Astrocyte (in vitro differentiated cells and primary cell): ENCODE results near the gene ANKRD49.

ENCODE experiments used
- EZH2 ChIP-seq: IDR thresholded peaks from 2 replicates; pipeline ENCODE4 v1.6.1; 2012; ENCODE audit warnings: mild to moderate bottlenecking, low read length, inconsistent platforms; ENCODE audit not compliant: insufficient read depth
- TF ChIP-seq, protein P1 (sequence below): IDR thresholded peaks from 2 replicates; pipeline ENCODE4 v1.5.1; 2011; ENCODE audit warnings: low read depth, mild to moderate bottlenecking, inconsistent platforms, low read length, moderate library complexity; ENCODE audit not compliant: insufficient read depth

DNA sequence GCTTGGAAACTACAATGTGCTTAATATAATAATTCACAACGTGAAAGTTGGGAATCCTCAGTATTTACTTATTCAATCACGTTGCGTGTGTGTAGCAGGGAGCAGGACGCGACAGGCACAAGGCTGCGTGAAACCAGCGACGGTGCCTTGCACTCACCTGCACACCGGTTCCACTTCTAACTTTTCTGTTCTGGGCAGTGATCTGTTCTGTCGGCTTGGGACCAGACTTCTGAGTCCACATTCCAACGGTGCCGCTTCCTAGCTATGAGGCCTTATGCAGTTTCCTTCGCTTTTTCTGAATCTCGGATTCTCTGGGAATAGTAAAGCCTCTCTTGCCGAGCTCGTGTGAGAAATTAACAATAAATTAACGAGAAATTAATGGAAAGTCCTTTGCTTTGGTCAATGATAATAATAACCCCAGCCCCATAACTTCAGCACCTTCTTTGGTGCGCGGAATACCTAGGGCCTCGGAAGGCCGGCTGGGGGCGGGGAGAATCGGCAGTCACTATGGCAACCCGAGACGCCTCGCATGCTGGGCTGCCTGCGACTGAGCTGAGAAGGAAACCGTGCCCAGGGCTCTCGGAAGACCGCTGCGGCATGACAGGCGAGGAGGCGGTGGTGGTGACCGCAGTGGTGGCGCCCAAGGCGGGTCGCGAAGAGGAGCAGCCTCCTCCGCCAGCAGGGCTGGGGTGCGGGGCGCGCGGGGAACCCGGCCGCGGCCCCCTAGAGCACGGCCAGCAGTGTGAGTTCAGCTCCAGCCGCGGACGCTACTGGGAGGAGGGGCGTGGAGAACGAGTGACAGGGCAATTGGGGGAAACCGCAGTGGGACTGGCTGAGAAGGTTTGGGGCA lies 18.4 kb downstream of the ANKRD49 start, which contains the start of gene C11orf97:
- TF ChIP-seq, protein P1, sequence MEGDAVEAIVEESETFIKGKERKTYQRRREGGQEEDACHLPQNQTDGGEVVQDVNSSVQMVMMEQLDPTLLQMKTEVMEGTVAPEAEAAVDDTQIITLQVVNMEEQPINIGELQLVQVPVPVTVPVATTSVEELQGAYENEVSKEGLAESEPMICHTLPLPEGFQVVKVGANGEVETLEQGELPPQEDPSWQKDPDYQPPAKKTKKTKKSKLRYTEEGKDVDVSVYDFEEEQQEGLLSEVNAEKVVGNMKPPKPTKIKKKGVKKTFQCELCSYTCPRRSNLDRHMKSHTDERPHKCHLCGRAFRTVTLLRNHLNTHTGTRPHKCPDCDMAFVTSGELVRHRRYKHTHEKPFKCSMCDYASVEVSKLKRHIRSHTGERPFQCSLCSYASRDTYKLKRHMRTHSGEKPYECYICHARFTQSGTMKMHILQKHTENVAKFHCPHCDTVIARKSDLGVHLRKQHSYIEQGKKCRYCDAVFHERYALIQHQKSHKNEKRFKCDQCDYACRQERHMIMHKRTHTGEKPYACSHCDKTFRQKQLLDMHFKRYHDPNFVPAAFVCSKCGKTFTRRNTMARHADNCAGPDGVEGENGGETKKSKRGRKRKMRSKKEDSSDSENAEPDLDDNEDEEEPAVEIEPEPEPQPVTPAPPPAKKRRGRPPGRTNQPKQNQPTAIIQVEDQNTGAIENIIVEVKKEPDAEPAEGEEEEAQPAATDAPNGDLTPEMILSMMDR: no peak
- TF ChIP-seq EZH2: no peak
